Measurements from ENCODE around the gene DHX32.
"Not testable (repeated sequence)": the region's sequence is repeated elsewhere in the genome, so short reads cannot be mapped to it uniquely, and the experiment has no call there.

DHX32 gene

GRCh38 chr10:125881192-125881591, at the start of gene DHX32:
TSS of gene DHX32 (minus strand) at chr10:125881292. CDS start at chr10:125880824, 468 bp downstream.
- H3K4me3 ChIP-seq (ENCODE audit: low read length) = no peak within 1 kb of the TSS
- TF ChIP-seq, protein P1, sequence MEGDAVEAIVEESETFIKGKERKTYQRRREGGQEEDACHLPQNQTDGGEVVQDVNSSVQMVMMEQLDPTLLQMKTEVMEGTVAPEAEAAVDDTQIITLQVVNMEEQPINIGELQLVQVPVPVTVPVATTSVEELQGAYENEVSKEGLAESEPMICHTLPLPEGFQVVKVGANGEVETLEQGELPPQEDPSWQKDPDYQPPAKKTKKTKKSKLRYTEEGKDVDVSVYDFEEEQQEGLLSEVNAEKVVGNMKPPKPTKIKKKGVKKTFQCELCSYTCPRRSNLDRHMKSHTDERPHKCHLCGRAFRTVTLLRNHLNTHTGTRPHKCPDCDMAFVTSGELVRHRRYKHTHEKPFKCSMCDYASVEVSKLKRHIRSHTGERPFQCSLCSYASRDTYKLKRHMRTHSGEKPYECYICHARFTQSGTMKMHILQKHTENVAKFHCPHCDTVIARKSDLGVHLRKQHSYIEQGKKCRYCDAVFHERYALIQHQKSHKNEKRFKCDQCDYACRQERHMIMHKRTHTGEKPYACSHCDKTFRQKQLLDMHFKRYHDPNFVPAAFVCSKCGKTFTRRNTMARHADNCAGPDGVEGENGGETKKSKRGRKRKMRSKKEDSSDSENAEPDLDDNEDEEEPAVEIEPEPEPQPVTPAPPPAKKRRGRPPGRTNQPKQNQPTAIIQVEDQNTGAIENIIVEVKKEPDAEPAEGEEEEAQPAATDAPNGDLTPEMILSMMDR (conservative IDR thresholded peaks at IDR 0.05; ENCODE audit: low read length) = no peak
- DNase-seq (ENCODE audit: low read depth) = no peak

GRCh38 chr10:125929618-125930017, 48.5 kb upstream of the DHX32 start:
- DNase-seq (ENCODE audit: low read depth) = no peak
- TF ChIP-seq, protein P1 (conservative IDR thresholded peaks at IDR 0.05; ENCODE audit: low read length) = no peak
- no peak overlapping the region for H3K4me3 ChIP-seq (ENCODE audit: low read length)

DNA sequence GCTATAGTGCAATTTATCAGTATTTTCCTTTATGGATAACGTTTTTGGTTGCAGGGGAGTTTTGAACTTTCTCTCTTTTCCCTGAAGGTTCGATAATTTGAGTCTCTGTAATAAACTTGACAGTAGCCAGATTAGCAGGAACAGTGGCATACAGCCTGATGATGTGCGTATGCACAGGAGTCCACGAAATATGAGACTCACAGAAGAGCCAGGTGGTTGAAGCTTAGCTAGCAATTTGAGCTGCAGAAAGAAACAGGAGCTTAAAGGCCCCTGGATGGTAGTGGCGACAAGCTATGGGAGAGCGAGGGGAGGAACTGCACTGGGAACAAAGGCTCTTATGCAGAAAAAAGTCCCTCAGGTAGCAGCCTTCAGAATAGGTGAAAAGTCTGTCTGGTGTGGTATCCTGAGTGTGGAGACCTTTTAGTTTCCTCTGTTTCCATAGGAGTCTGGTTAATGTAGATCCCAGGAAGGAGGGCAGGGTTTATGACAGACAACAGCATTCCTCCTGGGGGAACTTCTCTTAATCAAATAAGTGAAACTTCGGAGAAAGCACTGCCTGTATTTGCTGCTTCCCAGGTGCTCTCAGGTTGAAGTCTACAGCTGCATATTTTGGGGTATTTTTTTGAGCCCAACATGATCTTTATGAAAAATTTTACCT, 48.0 kb upstream of the DHX32 start:
- TF ChIP-seq, protein P1 (conservative IDR thresholded peaks at IDR 0.05; ENCODE audit: low read length) = no peak
- DNase-seq (ENCODE audit: low read depth) = no peak
- H3K4me3 ChIP-seq (ENCODE audit: low read length) = no peak overlapping the region

GRCh38 chr10:125927265-125927664, 46.2 kb upstream of the DHX32 start:
- DNase-seq (ENCODE audit: low read depth); H3K4me3 ChIP-seq (ENCODE audit: low read length): not testable (repeated sequence)

- TF ChIP-seq, protein P1 (conservative IDR thresholded peaks at IDR 0.05; ENCODE audit: low read length) = no peak
- no peak overlapping the region for H3K4me3 ChIP-seq (ENCODE audit: low read length)
- DNase-seq (ENCODE audit: low read depth) = no peak
These were observed 45.2 kb upstream of the DHX32 start for GRCh38 chr10:125926247-125926646.

DNA sequence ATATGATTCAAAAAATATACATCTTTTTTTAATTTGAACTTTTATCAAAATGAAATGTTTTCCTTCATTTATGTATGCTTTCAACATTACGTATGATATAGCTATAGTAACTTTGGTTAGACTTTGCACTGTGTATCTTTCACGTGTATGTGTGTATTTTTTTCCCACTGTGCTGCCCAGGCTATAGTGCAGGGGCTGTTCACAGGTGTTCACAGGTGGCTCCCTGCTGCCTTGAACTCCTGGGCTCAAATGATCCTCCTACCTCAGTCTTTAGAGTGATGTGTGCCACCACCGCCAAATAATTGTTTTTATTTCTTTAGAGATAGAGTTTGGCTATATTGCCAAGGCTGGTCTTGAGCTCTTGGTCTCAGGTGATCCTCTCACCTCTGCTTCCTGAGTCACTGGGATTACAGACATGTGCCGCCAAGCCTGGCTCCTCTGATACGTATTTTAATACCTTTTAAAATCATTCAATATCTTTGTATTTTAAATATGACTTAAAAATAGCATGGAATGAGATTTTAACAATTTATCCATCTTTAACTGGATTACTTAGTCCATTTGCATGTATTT, 44.3 kb upstream of the DHX32 start:
- DNase-seq (ENCODE audit: low read depth) = no peak
- TF ChIP-seq, protein P1 (conservative IDR thresholded peaks at IDR 0.05; ENCODE audit: low read length) = no peak
- H3K4me3 ChIP-seq (ENCODE audit: low read length) = no peak overlapping the region

DNA sequence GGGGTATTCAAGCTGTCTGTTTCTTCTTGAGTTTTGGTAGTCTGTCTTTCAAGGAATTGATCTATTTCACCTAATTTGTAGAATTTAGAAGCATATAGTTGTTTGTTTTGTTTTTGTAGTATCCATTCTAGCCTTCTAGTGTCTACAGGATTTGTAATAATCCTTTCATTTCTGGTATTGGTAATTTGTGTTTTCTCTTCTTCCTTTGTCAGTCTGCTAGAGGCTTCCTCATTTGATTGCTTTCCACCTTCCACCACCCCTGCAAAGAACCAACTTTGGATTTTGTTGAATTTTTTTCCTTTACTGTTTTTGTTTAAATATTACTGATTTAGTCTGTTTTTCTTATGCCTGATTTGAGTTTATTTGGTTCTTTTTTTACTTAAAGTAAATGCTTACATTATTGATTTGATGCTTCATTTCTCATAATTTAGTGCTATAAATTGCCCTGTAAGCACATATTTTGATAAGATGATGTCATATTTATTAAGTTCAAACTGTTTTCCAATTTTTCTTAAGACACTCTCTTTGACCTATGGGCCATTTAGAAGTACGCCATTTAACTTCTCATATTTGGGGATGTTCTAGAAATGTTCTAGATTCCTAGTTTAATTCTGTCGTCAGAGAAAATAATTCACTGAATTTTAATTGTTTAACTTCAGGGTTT, 40.7 kb upstream of the DHX32 start:
- not testable (repeated sequence) for DNase-seq (ENCODE audit: low read depth); H3K4me3 ChIP-seq (ENCODE audit: low read length)

- H3K4me3 ChIP-seq (ENCODE audit: low read length); DNase-seq (ENCODE audit: low read depth): not testable (repeated sequence)
These were observed 36.7 kb upstream of the DHX32 start for GRCh38 chr10:125917704-125918361.

All from AG10803 (cell line).